ENCODE measurements around the gene HORMAD2.

The HORMAD2 gene

DNA sequence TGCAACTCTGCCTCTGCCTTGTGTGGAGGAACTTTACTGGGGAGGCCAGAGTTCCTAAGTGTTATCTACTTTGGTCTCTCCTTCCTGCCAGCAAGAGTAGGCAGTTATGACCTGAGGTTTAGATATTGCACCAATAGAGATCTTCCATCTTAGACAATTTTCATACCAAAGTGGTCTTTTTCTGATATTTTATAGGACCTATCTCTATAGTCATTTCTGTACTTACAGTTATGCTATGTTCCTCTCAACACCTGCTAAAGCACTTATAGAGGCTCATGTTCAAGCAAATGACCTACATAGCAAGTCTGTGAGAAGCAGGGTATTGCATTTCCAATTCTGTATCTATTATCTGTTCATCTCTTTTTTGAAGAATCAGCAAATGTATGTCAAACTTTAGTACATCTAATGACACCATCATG is 80.8 kb downstream of the HORMAD2 start:
- TF ChIP-seq CSDC2 (CRISPR knock-in tag; IDR thresholded peaks at IDR 0.05) (no peak), ZFP30 (CRISPR knock-in tag; IDR thresholded peaks at IDR 0.05) (no peak), ARNTL (CRISPR knock-in tag; IDR thresholded peaks at IDR 0.05; ENCODE audit: borderline replicate concordance, low read depth) (no peak), ISL1 (CRISPR knock-in tag; IDR thresholded peaks at IDR 0.05) (no peak), SNAI2 (CRISPR knock-in tag; IDR thresholded peaks at IDR 0.05) (no peak), TCF4 (CRISPR knock-in tag; IDR thresholded peaks at IDR 0.05; ENCODE audit: borderline replicate concordance) (no peak), GLIS3 (CRISPR knock-in tag; IDR thresholded peaks at IDR 0.05) (no peak), ZNF70 (CRISPR knock-in tag; IDR thresholded peaks at IDR 0.05) (no peak), OSR1 (CRISPR knock-in tag; IDR thresholded peaks at IDR 0.05) (no peak), ZNF565 (CRISPR knock-in tag; conservative IDR thresholded peaks at IDR 0.05; ENCODE audit: low read depth) (no peak), TOX (CRISPR knock-in tag; IDR thresholded peaks at IDR 0.05; ENCODE audit: borderline replicate concordance) (no peak)
- TF ChIP-seq, protein P1, sequence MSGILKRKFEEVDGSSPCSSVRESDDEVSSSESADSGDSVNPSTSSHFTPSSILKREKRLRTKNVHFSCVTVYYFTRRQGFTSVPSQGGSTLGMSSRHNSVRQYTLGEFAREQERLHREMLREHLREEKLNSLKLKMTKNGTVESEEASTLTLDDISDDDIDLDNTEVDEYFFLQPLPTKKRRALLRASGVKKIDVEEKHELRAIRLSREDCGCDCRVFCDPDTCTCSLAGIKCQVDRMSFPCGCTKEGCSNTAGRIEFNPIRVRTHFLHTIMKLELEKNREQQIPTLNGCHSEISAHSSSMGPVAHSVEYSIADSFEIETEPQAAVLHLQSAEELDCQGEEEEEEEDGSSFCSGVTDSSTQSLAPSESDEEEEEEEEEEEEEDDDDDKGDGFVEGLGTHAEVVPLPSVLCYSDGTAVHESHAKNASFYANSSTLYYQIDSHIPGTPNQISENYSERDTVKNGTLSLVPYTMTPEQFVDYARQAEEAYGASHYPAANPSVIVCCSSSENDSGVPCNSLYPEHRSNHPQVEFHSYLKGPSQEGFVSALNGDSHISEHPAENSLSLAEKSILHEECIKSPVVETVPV (CRISPR knock-in tag; IDR thresholded peaks at IDR 0.05): no peak
- TF ChIP-seq, protein P2, sequence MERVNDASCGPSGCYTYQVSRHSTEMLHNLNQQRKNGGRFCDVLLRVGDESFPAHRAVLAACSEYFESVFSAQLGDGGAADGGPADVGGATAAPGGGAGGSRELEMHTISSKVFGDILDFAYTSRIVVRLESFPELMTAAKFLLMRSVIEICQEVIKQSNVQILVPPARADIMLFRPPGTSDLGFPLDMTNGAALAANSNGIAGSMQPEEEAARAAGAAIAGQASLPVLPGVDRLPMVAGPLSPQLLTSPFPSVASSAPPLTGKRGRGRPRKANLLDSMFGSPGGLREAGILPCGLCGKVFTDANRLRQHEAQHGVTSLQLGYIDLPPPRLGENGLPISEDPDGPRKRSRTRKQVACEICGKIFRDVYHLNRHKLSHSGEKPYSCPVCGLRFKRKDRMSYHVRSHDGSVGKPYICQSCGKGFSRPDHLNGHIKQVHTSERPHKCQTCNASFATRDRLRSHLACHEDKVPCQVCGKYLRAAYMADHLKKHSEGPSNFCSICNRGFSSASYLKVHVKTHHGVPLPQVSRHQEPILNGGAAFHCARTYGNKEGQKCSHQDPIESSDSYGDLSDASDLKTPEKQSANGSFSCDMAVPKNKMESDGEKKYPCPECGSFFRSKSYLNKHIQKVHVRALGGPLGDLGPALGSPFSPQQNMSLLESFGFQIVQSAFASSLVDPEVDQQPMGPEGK (CRISPR knock-in tag; IDR thresholded peaks at IDR 0.05; ENCODE audit: borderline replicate concordance): no peak
- TF ChIP-seq, protein P3, sequence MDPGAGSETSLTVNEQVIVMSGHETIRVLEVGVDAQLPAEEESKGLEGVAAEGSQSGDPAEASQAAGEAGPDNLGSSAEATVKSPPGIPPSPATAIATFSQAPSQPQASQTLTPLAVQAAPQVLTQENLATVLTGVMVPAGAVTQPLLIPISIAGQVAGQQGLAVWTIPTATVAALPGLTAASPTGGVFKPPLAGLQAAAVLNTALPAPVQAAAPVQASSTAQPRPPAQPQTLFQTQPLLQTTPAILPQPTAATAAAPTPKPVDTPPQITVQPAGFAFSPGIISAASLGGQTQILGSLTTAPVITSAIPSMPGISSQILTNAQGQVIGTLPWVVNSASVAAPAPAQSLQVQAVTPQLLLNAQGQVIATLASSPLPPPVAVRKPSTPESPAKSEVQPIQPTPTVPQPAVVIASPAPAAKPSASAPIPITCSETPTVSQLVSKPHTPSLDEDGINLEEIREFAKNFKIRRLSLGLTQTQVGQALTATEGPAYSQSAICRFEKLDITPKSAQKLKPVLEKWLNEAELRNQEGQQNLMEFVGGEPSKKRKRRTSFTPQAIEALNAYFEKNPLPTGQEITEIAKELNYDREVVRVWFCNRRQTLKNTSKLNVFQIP (CRISPR knock-in tag; IDR thresholded peaks at IDR 0.05; ENCODE audit: borderline replicate concordance, low read depth): no peak
- TF ChIP-seq, protein P4, sequence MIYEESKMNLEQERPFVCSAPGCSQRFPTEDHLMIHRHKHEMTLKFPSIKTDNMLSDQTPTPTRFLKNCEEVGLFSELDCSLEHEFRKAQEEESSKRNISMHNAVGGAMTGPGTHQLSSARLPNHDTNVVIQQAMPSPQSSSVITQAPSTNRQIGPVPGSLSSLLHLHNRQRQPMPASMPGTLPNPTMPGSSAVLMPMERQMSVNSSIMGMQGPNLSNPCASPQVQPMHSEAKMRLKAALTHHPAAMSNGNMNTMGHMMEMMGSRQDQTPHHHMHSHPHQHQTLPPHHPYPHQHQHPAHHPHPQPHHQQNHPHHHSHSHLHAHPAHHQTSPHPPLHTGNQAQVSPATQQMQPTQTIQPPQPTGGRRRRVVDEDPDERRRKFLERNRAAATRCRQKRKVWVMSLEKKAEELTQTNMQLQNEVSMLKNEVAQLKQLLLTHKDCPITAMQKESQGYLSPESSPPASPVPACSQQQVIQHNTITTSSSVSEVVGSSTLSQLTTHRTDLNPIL (CRISPR knock-in tag; IDR thresholded peaks at IDR 0.05; ENCODE audit: low read depth): no peak
- no peak for ATAC-seq

DNA sequence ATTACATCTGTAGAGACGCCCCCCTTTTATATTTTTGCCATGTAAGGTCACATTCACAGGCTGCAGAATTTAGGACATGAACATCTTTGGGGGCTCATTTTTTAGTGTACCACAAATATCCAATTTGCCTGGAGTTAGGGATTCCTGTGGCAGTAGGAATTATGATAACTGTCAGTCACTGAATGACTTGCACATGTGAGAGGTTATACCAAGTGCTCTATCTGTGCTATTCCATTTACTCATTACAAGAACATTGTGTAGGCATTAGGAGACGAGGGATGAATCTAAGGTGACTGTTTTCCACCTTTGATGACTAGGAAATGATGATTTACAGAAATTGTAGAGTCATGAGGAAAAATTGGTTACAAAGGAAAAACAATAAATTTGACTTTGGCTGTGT is 87.0 kb downstream of the HORMAD2 start:
- ATAC-seq: peak; percentile 74
- TF ChIP-seq ZNF565 (CRISPR knock-in tag; conservative IDR thresholded peaks at IDR 0.05; ENCODE audit: low read depth) (no peak), ZC3H10 (CRISPR knock-in tag; IDR thresholded peaks at IDR 0.05) (no peak), TCF4 (CRISPR knock-in tag; IDR thresholded peaks at IDR 0.05; ENCODE audit: borderline replicate concordance) (no peak)
- TF ChIP-seq, protein P3 (CRISPR knock-in tag; IDR thresholded peaks at IDR 0.05; ENCODE audit: borderline replicate concordance, low read depth): no peak

DNA sequence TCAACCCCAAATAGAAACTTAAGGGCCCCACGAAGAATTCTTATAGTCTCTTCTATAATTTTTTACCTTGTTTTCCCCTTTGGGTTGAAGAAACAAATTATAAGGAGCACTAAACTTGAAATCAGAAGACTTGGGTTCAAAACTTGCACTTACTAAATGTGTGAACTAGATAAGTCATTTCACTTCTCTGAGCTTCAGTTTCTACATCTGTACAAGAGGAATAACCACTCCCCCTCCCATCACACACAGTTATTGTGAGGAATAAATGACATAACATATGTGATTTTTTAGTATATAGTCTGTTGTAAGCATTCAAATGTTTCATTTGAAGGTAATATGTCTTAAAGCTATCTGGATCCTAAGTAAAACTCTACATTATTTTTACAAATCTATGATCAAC is 87.5 kb downstream of the HORMAD2 start:
- no peak for ATAC-seq
- TF ChIP-seq TCF4 (CRISPR knock-in tag; IDR thresholded peaks at IDR 0.05; ENCODE audit: borderline replicate concordance) (no peak), CSDC2 (CRISPR knock-in tag; IDR thresholded peaks at IDR 0.05) (no peak), SNAI2 (CRISPR knock-in tag; IDR thresholded peaks at IDR 0.05) (no peak), BACH2 (CRISPR knock-in tag; IDR thresholded peaks at IDR 0.05; ENCODE audit: borderline replicate concordance) (no peak), ZNF8 (CRISPR knock-in tag; IDR thresholded peaks at IDR 0.05) (no peak), ZC3H10 (CRISPR knock-in tag; IDR thresholded peaks at IDR 0.05) (no peak)
- TF ChIP-seq, protein P5, sequence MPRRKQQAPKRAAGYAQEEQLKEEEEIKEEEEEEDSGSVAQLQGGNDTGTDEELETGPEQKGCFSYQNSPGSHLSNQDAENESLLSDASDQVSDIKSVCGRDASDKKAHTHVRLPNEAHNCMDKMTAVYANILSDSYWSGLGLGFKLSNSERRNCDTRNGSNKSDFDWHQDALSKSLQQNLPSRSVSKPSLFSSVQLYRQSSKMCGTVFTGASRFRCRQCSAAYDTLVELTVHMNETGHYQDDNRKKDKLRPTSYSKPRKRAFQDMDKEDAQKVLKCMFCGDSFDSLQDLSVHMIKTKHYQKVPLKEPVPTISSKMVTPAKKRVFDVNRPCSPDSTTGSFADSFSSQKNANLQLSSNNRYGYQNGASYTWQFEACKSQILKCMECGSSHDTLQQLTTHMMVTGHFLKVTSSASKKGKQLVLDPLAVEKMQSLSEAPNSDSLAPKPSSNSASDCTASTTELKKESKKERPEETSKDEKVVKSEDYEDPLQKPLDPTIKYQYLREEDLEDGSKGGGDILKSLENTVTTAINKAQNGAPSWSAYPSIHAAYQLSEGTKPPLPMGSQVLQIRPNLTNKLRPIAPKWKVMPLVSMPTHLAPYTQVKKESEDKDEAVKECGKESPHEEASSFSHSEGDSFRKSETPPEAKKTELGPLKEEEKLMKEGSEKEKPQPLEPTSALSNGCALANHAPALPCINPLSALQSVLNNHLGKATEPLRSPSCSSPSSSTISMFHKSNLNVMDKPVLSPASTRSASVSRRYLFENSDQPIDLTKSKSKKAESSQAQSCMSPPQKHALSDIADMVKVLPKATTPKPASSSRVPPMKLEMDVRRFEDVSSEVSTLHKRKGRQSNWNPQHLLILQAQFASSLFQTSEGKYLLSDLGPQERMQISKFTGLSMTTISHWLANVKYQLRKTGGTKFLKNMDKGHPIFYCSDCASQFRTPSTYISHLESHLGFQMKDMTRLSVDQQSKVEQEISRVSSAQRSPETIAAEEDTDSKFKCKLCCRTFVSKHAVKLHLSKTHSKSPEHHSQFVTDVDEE (CRISPR knock-in tag; IDR thresholded peaks at IDR 0.05): no peak
- TF ChIP-seq, protein P2 (CRISPR knock-in tag; IDR thresholded peaks at IDR 0.05; ENCODE audit: borderline replicate concordance): no peak
- TF ChIP-seq, protein P3 (CRISPR knock-in tag; IDR thresholded peaks at IDR 0.05; ENCODE audit: borderline replicate concordance, low read depth): no peak
